ENCODE results near the gene ASCL3. TPM values are rescaled to one million over a fixed set of nuclear protein-coding genes. Genes with fewer than 3 reads are reported as not detected.
"Not testable (repeated sequence)": the region's sequence is repeated elsewhere in the genome, so short reads cannot be mapped to it uniquely, and the experiment has no call there.

ASCL3 gene
- total RNA-seq, 1 donor from 2014 or later: not detected

GRCh38 chr11:8947230-8947943, 4.6 kb upstream of the ASCL3 start:
- DNase-seq (ENCODE audit: low spot score): no peak

- DNase-seq (ENCODE audit: low spot score): no peak
Observed at GRCh38 chr11:8941341-8942103, 1.3 kb downstream of the ASCL3 start.

GRCh38 chr11:8937659-8938058, 5.2 kb downstream of the ASCL3 start:
- no peak for DNase-seq (ENCODE audit: low spot score)

GRCh38 chr11:8937159-8937558, 5.7 kb downstream of the ASCL3 start:
- no peak for DNase-seq (ENCODE audit: low spot score)

GRCh38 chr11:8935789-8936188, 7.0 kb downstream of the ASCL3 start:
- not testable (repeated sequence) for DNase-seq (ENCODE audit: low spot score)

- DNase-seq (ENCODE audit: low spot score): peak; percentile 92
Observed at GRCh38 chr11:8934742-8935488, 7.9 kb downstream of the ASCL3 start.

- no peak for DNase-seq (ENCODE audit: low spot score)
Observed at GRCh38 chr11:8933931-8934330, 8.9 kb downstream of the ASCL3 start.

- DNase-seq (ENCODE audit: low spot score): no peak
Observed at GRCh38 chr11:8932564-8933180, 10.1 kb downstream of the ASCL3 start, which contains the start of gene C11orf16. TSS of gene C11orf16 (minus strand) at chr11:8932947. CDS start at chr11:8932308, 639 bp downstream.

- no peak for DNase-seq (ENCODE audit: low spot score)
Observed at GRCh38 chr11:8930456-8931175, 12.2 kb downstream of the ASCL3 start.

GRCh38 chr11:8928981-8929615, 13.7 kb downstream of the ASCL3 start:
- no peak for DNase-seq (ENCODE audit: low spot score)

- no peak for DNase-seq (ENCODE audit: low spot score)
Observed at GRCh38 chr11:8928205-8928604, 14.6 kb downstream of the ASCL3 start.

- no peak for DNase-seq (ENCODE audit: low spot score)
Observed at GRCh38 chr11:8927233-8927632, 15.6 kb downstream of the ASCL3 start.

- no peak for DNase-seq (ENCODE audit: low spot score)
Observed at GRCh38 chr11:8926236-8926635, 16.6 kb downstream of the ASCL3 start.

- no peak for DNase-seq (ENCODE audit: low spot score)
Observed at GRCh38 chr11:8925711-8926110, 17.1 kb downstream of the ASCL3 start.

- DNase-seq (ENCODE audit: low spot score): no peak
Observed at GRCh38 chr11:8922691-8923090, 20.1 kb downstream of the ASCL3 start.

- peak; percentile 87 for DNase-seq (ENCODE audit: low spot score)
Observed at GRCh38 chr11:8917157-8917825, 25.5 kb downstream of the ASCL3 start.

- DNase-seq (ENCODE audit: low spot score): no peak
Observed at GRCh38 chr11:8914661-8915018, 28.2 kb downstream of the ASCL3 start.

GRCh38 chr11:8913961-8914660, 28.7 kb downstream of the ASCL3 start:
- peak; percentile 45 for DNase-seq (ENCODE audit: low spot score)

GRCh38 chr11:8911029-8911823, 31.6 kb downstream of the ASCL3 start, which contains the start of gene AKIP1:
TSS of gene AKIP1 (plus strand) at chr11:8911189. CDS start at chr11:8911450, 261 bp downstream.
- DNase-seq (ENCODE audit: low spot score): peak; percentile 99

All from umbilical cord (tissue), 2 donors.